Measurements from ENCODE around the gene SDHA. TPM values are rescaled to one million over a fixed set of nuclear protein-coding genes. Genes with fewer than 3 reads are reported as not detected.

The SDHA gene
- total and polyA plus RNA-seq, 2 of the 8 experiments (the other 6 are each of a cell fraction or from before 2014, with no cell fraction given): 59.7 to 87.3 TPM

GRCh38 chr5:223791-224190 is 5.7 kb downstream of the SDHA start:
- no peaks in the 10 kb centered on the region for H3K27me3 ChIP-seq (replicated peaks in 1 of 4; ENCODE audit: control insufficient read depth in 3 of 4, extremely low read depth in 1 of 4, insufficient read depth in 3 of 4, low read length in 3 of 4)
- peaks cover 0 to 4% (median 0%) of the 10 kb centered on the region in 4 experiments; a peak in 1 of 7 replicates for H3K4me1 ChIP-seq (replicated peaks in 1 of 4; ENCODE audit: control insufficient read depth in 3 of 4, insufficient read depth in 4 of 4, low read length in 3 of 4)
- no peak overlapping the region for H2AFZ ChIP-seq (ENCODE audit: low read length)
- no peak overlapping the region for H3K56ac ChIP-seq (replicated peaks; ENCODE audit: insufficient read length, low read depth, low read length)
- H2BK120ac ChIP-seq (replicated peaks; ENCODE audit: low read depth, low read length): no peak overlapping the region
- no peaks in the 10 kb centered on the region for H3K9me3 ChIP-seq (ENCODE audit: insufficient read depth in 2 of 2, low read depth in 1 of 2, low read length in 1 of 2)
- no peak overlapping the region for H2AK5ac ChIP-seq (ENCODE audit: low read depth, low read length)
- H3K23me2 ChIP-seq (ENCODE audit: low read depth, low read length): peaks cover 3% of the 10 kb centered on the region
- peaks cover 3 to 43% of the 10 kb centered on the region in 2 experiments; a peak in 3 of 4 replicates for H3K79me2 ChIP-seq (ENCODE audit: control insufficient read depth in 1 of 2, insufficient read depth in 2 of 2, low read length in 2 of 2)
- no peak overlapping the region for H3K4me2 ChIP-seq (ENCODE audit: insufficient read depth in 1 of 2, low read depth in 2 of 2, low read length in 2 of 2)
- CTCF ChIA-PET (ENCODE audit: partially characterized antibody): no interaction called here
- H3K36me3 ChIP-seq (ENCODE audit: control insufficient read depth in 2 of 4, insufficient read depth in 4 of 4, low read length in 3 of 4): peaks cover 15 to 36% (median 29%) of the 10 kb centered on the region in 4 experiments
- H3K9ac ChIP-seq (replicated peaks in 1 of 4; ENCODE audit: extremely low read depth in 1 of 4, low read depth in 3 of 4, low read length in 3 of 4): no peak overlapping the region
- no peak overlapping the region for H2BK5ac ChIP-seq (ENCODE audit: low read depth, low read length)
- no peak overlapping the region for H2BK12ac ChIP-seq (ENCODE audit: low read depth, low read length)
- TF ChIP-seq, protein P1, sequence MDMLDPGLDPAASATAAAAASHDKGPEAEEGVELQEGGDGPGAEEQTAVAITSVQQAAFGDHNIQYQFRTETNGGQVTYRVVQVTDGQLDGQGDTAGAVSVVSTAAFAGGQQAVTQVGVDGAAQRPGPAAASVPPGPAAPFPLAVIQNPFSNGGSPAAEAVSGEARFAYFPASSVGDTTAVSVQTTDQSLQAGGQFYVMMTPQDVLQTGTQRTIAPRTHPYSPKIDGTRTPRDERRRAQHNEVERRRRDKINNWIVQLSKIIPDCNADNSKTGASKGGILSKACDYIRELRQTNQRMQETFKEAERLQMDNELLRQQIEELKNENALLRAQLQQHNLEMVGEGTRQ (IDR thresholded peaks at IDR 0.05; ENCODE audit: low read length): no peak
- TF ChIP-seq CHD1 (IDR thresholded peaks at IDR 0.05; ENCODE audit: low read depth, low read length) (no peak), TAF7 (optimal IDR thresholded peaks at IDR 0.05; ENCODE audit: borderline replicate concordance, low read depth, low read length) (no peak), MAFK (IDR thresholded peaks at IDR 0.05; ENCODE audit: low read depth, low read length) (no peak), NRF1 (IDR thresholded peaks at IDR 0.05; ENCODE audit: low read depth, low read length) (no peak), CTBP2 (IDR thresholded peaks at IDR 0.05; ENCODE audit: borderline replicate concordance, insufficient read depth, insufficient read length, low read length) (no peak), SIRT6 (IDR thresholded peaks at IDR 0.05; ENCODE audit: low read length) (no peak)
- no peak for DNase-seq (ENCODE audit: low read depth in 1 of 2, low spot score in 2 of 2)
- POLR2A ChIA-PET (ENCODE audit: partially characterized antibody): no interaction called here
- H3K14ac ChIP-seq (ENCODE audit: insufficient read length): no peak overlapping the region
- no peak overlapping the region for H3K4ac ChIP-seq (replicated peaks; ENCODE audit: insufficient read length, low read depth, low read length)
- no peak overlapping the region for H3K4me3 ChIP-seq (ENCODE audit: extremely low read depth in 1 of 4, insufficient read depth in 2 of 4, low read depth in 3 of 4, low read length in 4 of 4)
- WGBS, 2 experiments (ENCODE audit: extremely low coverage in 1 of 2, insufficient coverage in 1 of 2, insufficient read length in 1 of 2, insufficient replicate concordance in 2 of 2, low coverage in 1 of 2, low lambda C conversion rate in 2 of 2, missing lambda C conversion rate in 1 of 2): 92% methylated on average over 6 of the region's 6 CpGs; no CpG with 5 or more reads in 1 of the 2 experiments
- H3K18ac ChIP-seq (ENCODE audit: extremely low read depth, low read length): no peak overlapping the region
- H3K27ac ChIP-seq (ENCODE audit: low read depth, low read length): no peak overlapping the region
- no peak overlapping the region for H2BK20ac ChIP-seq (ENCODE audit: low read length)
- peaks cover 2 to 9% of the 10 kb centered on the region in 2 experiments for H4K20me1 ChIP-seq (replicated peaks in 1 of 2; ENCODE audit: control insufficient read depth in 1 of 2, insufficient read depth in 2 of 2, low read length in 2 of 2)
- H3K79me1 ChIP-seq (ENCODE audit: low read depth, low read length): peaks cover 2% of the 10 kb centered on the region; the same call in 1 of the 2 replicates
- no peak overlapping the region for H3K23ac ChIP-seq (ENCODE audit: insufficient read length)
- no peak overlapping the region for H4K91ac ChIP-seq (replicated peaks; ENCODE audit: insufficient read length, low read length)
- no peak overlapping the region for H4K8ac ChIP-seq (ENCODE audit: extremely low read depth, insufficient read depth, low read length)
- no peak for FAIRE-seq
- H2BK15ac ChIP-seq (ENCODE audit: low read length): no peak overlapping the region
- no peak overlapping the region for H4K5ac ChIP-seq (ENCODE audit: insufficient read length, low read depth, low read length)
